Sigmoid colon (tissue), 7 donors: ENCODE measurements around the gene GATB. TPM values are rescaled to one million over a fixed set of nuclear protein-coding genes. Genes with fewer than 3 reads are reported as not detected.

Experiments
- DNase-seq: peaks from one replicate; pipeline ENCODE4 v3.0.0-alpha.2; 2019
- H3K27ac ChIP-seq, 4 donors: fragments of 200-600 bp; sonication (generic); one replicate each; pipeline ENCODE4 v1.5.1; 2016 to 2019; ENCODE audit warnings: mild to moderate bottlenecking in 1 of 4
- H3K27me3 ChIP-seq, 3 donors: fragments of 200-600 bp; sonication (generic); one replicate each; pipeline ENCODE4 v1.5.1; 2019; ENCODE audit warnings: mild to moderate bottlenecking in 1 of 3
- H3K36me3 ChIP-seq, 4 donors: fragments of 200-600 bp; sonication (generic); one replicate each; pipeline ENCODE4 v1.5.1; 2016 to 2019
- H3K4me1 ChIP-seq, 4 donors: fragments of 200-600 bp; sonication (generic); one replicate each; pipeline ENCODE4 v1.5.1; 2017 to 2019
- H3K4me3 ChIP-seq, 4 donors: fragments of 200-600 bp; sonication (generic); one replicate each; pipeline ENCODE4 v1.5.1; 2017 to 2019; ENCODE audit warnings: mild to moderate bottlenecking in 2 of 4, moderate library complexity in 1 of 4
- H3K9me3 ChIP-seq, 4 donors: fragments of 200-600 bp in 3 of 4; sonication (generic) in 3 of 4; one replicate each; pipeline versions ENCODE4 v1.5.1 to v1.6.1; 2013 to 2019
- EP300 ChIP-seq, 4 donors: sonication (generic); formaldehyde crosslinking; IDR thresholded peaks; one replicate each; pipeline ENCODE4 v1.6.1; 2017; ENCODE audit warnings: antibody characterized with exemption in 4 of 4
- POLR2A ChIP-seq, 2 donors: fragments of 450-650 bp; IDR thresholded peaks; one replicate each; pipeline ENCODE4 v1.6.1; 2016; ENCODE audit warnings: antibody characterized with exemption in 2 of 2, mild to moderate bottlenecking in 2 of 2, moderate library complexity in 2 of 2
- POLR2AphosphoS5 ChIP-seq, 4 donors: sonication (generic); formaldehyde crosslinking; IDR thresholded peaks; one replicate each; pipeline ENCODE4 v1.6.1; 2017; ENCODE audit warnings: antibody characterized with exemption in 4 of 4
- whole genome bisulfite sequencing, 2 donors: extraction: QIAGEN DNeasy Blood & Tissue Kit; methylation state at CpG; one replicate each; pipeline ENCODE4 v1.1.7; 2013; 5-methylcytosine and 5-hydroxymethylcytosine counted together
- intact Hi-C: fragments of 100-400 bp; cut with DNase I; formaldehyde crosslinking; loops from one replicate; pipeline ENCODE4 v1.15.1; 2023
- polyA plus RNA-seq, 3 donors: library from polyadenylated mRNA; stranded (reverse); fragments of 200-250 nt; gene quantifications; one replicate each; pipeline ENCODE4 v1.2.3, GENCODE V29; 2013
- total RNA-seq, 4 donors: library from RNA; depleted of rRNA; stranded (reverse); fragments of >200 nt; gene quantifications; one replicate each; pipeline ENCODE4 v1.1.0, GENCODE V29; 2016
- TF ChIP-seq, protein P1 (sequence below), 4 experiments: fragments of 450-650 bp in 3 of 4; fragments of 200-600 bp in 1 of 4; IDR thresholded peaks; one replicate each; pipeline ENCODE4 v1.5.1; 2016 to 2019; ENCODE audit warnings: antibody characterized with exemption in 4 of 4, mild to moderate bottlenecking in 3 of 4, moderate library complexity in 2 of 4
- donor health status: healthy with polysubstance abuse.
- donor health status: Bipolar disorder and iron deficiency.
- donor health status: healthy.

The GATB gene
- total and polyA plus RNA-seq, 7 donors = 11.1 to 22.1 (median 15.1) TPM

DNA sequence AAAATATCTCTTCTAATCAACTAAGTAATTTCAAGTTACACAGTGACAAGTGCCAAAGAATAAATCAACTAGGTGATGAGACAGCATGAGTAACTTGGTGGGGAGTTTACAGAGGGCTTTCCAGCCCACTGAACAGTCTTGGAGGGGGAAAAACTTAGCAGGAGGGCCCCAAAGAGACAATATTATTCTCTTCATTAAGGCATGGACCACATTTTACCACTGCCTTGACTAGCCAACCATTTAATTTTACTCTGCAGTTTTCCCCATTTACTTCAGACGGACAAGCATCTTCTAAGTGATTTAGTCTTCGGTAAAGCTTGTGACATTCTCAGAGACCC is 25.3 kb upstream of the GATB start:
- WGBS, 2 donors = 92 to 95% methylated on average over 2 of the region's 2 CpGs
- intact Hi-C loops = no loop called here
- H3K4me1 ChIP-seq = no peaks in the 10 kb centered on the region
- H3K36me3 ChIP-seq = no peaks in the 10 kb centered on the region
- no peaks in the 10 kb centered on the region for H3K27me3 ChIP-seq
- H3K4me3 ChIP-seq = no peak overlapping the region
- no peak overlapping the region for H3K27ac ChIP-seq
- no peak for TF ChIP-seq POLR2AphosphoS5 (IDR thresholded peaks at IDR 0.05)
- H3K9me3 ChIP-seq = no peaks in the 10 kb centered on the region
- DNase-seq = no peak

DNA sequence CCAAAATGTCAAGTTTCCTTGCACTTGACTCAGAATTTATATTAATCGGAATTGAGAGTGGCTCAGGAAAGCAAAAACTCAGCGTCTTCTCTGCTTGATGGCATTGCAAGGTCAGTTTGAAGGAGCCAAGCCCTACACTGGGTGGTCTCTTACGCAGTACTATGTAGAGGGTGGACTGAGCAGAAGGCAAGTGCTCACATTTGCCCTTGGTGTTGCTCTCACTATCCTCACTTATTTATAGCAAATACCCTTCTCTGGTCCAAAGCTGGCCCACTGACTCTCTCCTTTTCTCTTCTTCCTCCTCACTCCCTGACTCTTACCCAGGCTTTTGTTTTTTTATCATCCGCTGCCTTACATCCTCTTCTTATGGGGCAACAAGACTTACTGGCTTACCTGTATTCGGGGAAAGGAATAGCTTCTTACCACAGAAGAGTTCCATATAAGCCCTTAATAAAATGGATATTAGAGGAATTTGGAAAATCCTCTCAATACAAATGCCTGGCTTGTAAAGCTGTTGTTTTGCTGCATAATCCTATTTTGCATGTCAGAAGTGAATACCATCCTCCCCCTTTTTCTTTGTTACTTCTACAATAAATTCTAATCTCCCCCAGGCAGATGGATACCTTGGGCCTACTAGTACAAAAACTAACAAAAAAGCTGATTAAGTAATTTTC is 24.8 kb upstream of the GATB start:
- intact Hi-C loops = no loop called here
- TF ChIP-seq, protein P1, sequence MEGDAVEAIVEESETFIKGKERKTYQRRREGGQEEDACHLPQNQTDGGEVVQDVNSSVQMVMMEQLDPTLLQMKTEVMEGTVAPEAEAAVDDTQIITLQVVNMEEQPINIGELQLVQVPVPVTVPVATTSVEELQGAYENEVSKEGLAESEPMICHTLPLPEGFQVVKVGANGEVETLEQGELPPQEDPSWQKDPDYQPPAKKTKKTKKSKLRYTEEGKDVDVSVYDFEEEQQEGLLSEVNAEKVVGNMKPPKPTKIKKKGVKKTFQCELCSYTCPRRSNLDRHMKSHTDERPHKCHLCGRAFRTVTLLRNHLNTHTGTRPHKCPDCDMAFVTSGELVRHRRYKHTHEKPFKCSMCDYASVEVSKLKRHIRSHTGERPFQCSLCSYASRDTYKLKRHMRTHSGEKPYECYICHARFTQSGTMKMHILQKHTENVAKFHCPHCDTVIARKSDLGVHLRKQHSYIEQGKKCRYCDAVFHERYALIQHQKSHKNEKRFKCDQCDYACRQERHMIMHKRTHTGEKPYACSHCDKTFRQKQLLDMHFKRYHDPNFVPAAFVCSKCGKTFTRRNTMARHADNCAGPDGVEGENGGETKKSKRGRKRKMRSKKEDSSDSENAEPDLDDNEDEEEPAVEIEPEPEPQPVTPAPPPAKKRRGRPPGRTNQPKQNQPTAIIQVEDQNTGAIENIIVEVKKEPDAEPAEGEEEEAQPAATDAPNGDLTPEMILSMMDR (IDR thresholded peaks at IDR 0.05) = no peak
- no peak for TF ChIP-seq POLR2AphosphoS5 (IDR thresholded peaks at IDR 0.05)
- TF ChIP-seq EP300 (IDR thresholded peaks at IDR 0.05) = no peak
- TF ChIP-seq POLR2A (IDR thresholded peaks at IDR 0.05) = no peak
- no peaks in the 10 kb centered on the region for H3K4me1 ChIP-seq
- H3K27me3 ChIP-seq = no peaks in the 10 kb centered on the region
- no peak overlapping the region for H3K27ac ChIP-seq
- no peaks in the 10 kb centered on the region for H3K36me3 ChIP-seq
- WGBS, 2 donors = 90 to 91% methylated on average over 5 of the region's 5 CpGs
- H3K9me3 ChIP-seq = no peaks in the 10 kb centered on the region
- no peak overlapping the region for H3K4me3 ChIP-seq
- no peak for DNase-seq

DNA sequence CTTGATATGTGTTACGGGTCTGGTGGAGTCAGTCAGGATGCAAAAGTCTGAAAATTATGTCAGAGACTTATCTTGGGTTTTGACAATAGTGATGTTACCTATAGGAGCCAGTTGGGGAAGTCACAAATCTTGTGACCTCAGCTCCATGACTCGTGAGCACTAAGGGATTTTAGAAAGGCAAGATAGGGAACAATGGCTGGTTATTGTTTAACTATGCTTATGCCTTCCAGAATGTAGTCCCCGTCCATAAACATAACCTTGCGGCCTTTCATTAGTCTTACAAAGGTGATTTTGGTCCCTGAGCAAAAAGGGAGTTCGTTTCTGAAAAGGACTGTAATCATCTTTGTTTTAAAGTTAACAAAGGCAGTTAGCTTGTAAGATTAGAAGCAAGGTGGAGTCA is 23.9 kb upstream of the GATB start:
- no peak overlapping the region for H3K4me3 ChIP-seq
- TF ChIP-seq EP300 (IDR thresholded peaks at IDR 0.05) = no peak
- TF ChIP-seq, protein P1 (IDR thresholded peaks at IDR 0.05) = no peak
- no peak for TF ChIP-seq POLR2AphosphoS5 (IDR thresholded peaks at IDR 0.05)
- TF ChIP-seq POLR2A (IDR thresholded peaks at IDR 0.05) = no peak
- 31 to 71% methylated on average over 5 of the region's 5 CpGs for WGBS, 2 donors
- no peak overlapping the region for H3K27ac ChIP-seq
- H3K27me3 ChIP-seq = no peaks in the 10 kb centered on the region
- no peaks in the 10 kb centered on the region for H3K36me3 ChIP-seq
- no peaks in the 10 kb centered on the region for H3K9me3 ChIP-seq
- no peak for DNase-seq
- H3K4me1 ChIP-seq = no peaks in the 10 kb centered on the region
- intact Hi-C loops = no loop called here

DNA sequence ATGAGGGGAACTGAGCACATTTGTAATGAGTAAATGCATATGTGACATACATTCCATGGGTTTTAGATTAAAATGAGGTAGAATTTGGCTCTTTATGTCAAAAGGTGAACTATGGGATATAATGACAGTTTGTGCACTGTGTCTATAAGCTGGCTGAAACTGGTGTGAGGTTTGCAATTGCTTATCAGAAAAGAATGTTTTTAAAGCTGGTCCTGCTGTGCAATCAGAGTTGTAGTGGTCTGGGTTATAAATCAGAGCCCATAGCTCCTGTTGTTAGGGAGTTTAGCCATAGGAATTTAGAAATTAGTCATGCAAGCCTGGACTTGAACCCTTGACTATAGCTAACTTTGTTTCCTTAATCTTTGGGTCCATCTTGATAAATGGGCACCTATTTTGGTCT is 23.1 kb upstream of the GATB start:
- H3K27me3 ChIP-seq = no peaks in the 10 kb centered on the region
- no peaks in the 10 kb centered on the region for H3K9me3 ChIP-seq
- H3K36me3 ChIP-seq = no peaks in the 10 kb centered on the region
- no peak for DNase-seq
- intact Hi-C loops = no loop called here
- H3K4me1 ChIP-seq = no peaks in the 10 kb centered on the region
- TF ChIP-seq, protein P1 (IDR thresholded peaks at IDR 0.05) = no peak
- TF ChIP-seq EP300 (IDR thresholded peaks at IDR 0.05) = no peak
- TF ChIP-seq POLR2AphosphoS5 (IDR thresholded peaks at IDR 0.05) = no peak
- TF ChIP-seq POLR2A (IDR thresholded peaks at IDR 0.05) = no peak
- H3K4me3 ChIP-seq = no peak overlapping the region
- H3K27ac ChIP-seq = no peak overlapping the region

DNA sequence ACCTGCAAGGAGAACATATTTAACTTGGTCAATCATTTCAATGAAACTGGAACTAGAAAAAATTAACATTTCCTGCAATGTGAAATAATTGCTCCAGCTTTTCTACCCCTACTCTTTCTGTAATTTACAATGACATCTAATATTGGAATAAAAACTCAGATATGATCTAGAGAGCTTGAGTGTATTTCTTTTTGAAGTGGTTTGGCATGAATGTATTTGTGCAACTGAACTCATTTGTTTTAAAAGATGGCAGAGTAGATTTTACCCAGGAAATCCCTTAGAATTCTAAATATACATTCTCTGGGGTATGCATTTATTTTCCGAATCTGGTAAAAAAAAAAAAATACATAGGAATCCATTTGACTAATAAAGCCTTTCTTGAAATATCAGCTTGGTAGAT is 21.5 kb upstream of the GATB start:
- Histone ChIP-seq H3K9me3 (no peaks in the 10 kb centered on the region), H3K4me1 (no peaks in the 10 kb centered on the region), H3K27ac (no peak overlapping the region), H3K36me3 (no peaks in the 10 kb centered on the region), H3K27me3 (no peaks in the 10 kb centered on the region), H3K4me3 (no peak overlapping the region)
- TF ChIP-seq POLR2AphosphoS5 (IDR thresholded peaks at IDR 0.05) (no peak), EP300 (IDR thresholded peaks at IDR 0.05) (no peak), POLR2A (IDR thresholded peaks at IDR 0.05) (no peak)
- TF ChIP-seq, protein P1 (IDR thresholded peaks at IDR 0.05) = no peak
- 75 to 76% methylated on average over 1 of the region's 1 CpG for WGBS, 2 donors
- intact Hi-C loops = no loop called here
- DNase-seq = no peak
